Sigmoid colon (tissue), 4 donors: Measurements from ENCODE around the gene PAPLN.

Source experiments
- CTCF ChIP-seq, 4 experiments: fragments of 450-650 bp in 3 of 4; fragments of 200-600 bp in 1 of 4; IDR thresholded peaks; one replicate each; pipeline ENCODE4 v1.5.1; 2016 to 2019; ENCODE audit warnings: antibody characterized with exemption in 4 of 4, mild to moderate bottlenecking in 3 of 4, moderate library complexity in 2 of 4
- EP300 ChIP-seq, 4 donors: sonication (generic); formaldehyde crosslinking; IDR thresholded peaks; one replicate each; pipeline ENCODE4 v1.6.1; 2017; ENCODE audit warnings: antibody characterized with exemption in 4 of 4
- POLR2A ChIP-seq, 2 donors: fragments of 450-650 bp; IDR thresholded peaks; one replicate each; pipeline ENCODE4 v1.6.1; 2016; ENCODE audit warnings: antibody characterized with exemption in 2 of 2, mild to moderate bottlenecking in 2 of 2, moderate library complexity in 2 of 2

GRCh38 chr14:73258845-73259611 is 21.7 kb downstream of the PAPLN start:
- TF ChIP-seq CTCF (IDR thresholded peaks at IDR 0.05) (no peak), EP300 (IDR thresholded peaks at IDR 0.05) (no peak), POLR2A (IDR thresholded peaks at IDR 0.05) (no peak)
